KMS-11 (cell line): ENCODE data around the gene NR2F1-AS1.

Experiments used
- H2AFZ ChIP-seq: fragments of 200-600 bp; sonication (generic); 2 replicates; pipeline ENCODE4 v1.6.1; 2016; ENCODE audit warnings: antibody characterized with exemption, mixed run types, low read depth
- H3K27ac ChIP-seq: fragments of 200-600 bp; sonication (generic); 2 replicates; pipeline ENCODE4 v1.6.1; 2016; ENCODE audit warnings: mild to moderate bottlenecking, mixed run types
- H3K27me3 ChIP-seq: fragments of 200-600 bp; sonication (generic); 2 replicates; pipeline ENCODE4 v1.6.1; 2017; ENCODE audit warnings: mild to moderate bottlenecking, low read depth, mixed run types, moderate library complexity; ENCODE audit not compliant: insufficient read depth
- H3K36me3 ChIP-seq: fragments of 200-600 bp; sonication (generic); 2 replicates; pipeline ENCODE4 v1.6.1; 2017; ENCODE audit warnings: mild to moderate bottlenecking, mixed run types; ENCODE audit not compliant: insufficient read depth
- H3K4me1 ChIP-seq: fragments of 200-600 bp; sonication (generic); 2 replicates; pipeline ENCODE4 v1.6.1; 2016; ENCODE audit warnings: mild to moderate bottlenecking, low read depth, mixed run types; ENCODE audit not compliant: poor library complexity, severe bottlenecking
- H3K4me2 ChIP-seq: fragments of 200-600 bp; sonication (generic); 2 replicates; pipeline ENCODE4 v1.7.0; 2016; ENCODE audit warnings: mild to moderate bottlenecking, mixed run types
- H3K4me3 ChIP-seq: fragments of 200-600 bp; sonication (generic); IDR thresholded peaks from 2 replicates; pipeline ENCODE4 v1.6.1; 2017; ENCODE audit warnings: low read depth, low read length, mixed read lengths; ENCODE audit not compliant: insufficient read depth
- H3K79me2 ChIP-seq: fragments of 200-600 bp; sonication (generic); 2 replicates; pipeline ENCODE4 v1.6.1; 2016; ENCODE audit warnings: low read depth, mixed run types; ENCODE audit not compliant: insufficient read depth
- H3K9ac ChIP-seq: fragments of 200-600 bp; sonication (generic); 2 replicates; pipeline ENCODE4 v1.6.1; 2016; ENCODE audit warnings: mild to moderate bottlenecking, mixed run types
- H4K20me1 ChIP-seq: fragments of 200-600 bp; sonication (generic); 2 replicates; pipeline ENCODE4 v1.6.1; 2016; ENCODE audit warnings: mild to moderate bottlenecking, mixed run types; ENCODE audit not compliant: insufficient read depth
- TF ChIP-seq, protein P1 (sequence below): fragments of 200-600 bp; sonication (generic); conservative IDR thresholded peaks from 2 replicates; pipeline ENCODE4 v1.6.1; 2017; ENCODE audit warnings: low read depth, mild to moderate bottlenecking, antibody characterized with exemption, low read length, moderate library complexity, mixed read lengths

Gene NR2F1-AS1

DNA sequence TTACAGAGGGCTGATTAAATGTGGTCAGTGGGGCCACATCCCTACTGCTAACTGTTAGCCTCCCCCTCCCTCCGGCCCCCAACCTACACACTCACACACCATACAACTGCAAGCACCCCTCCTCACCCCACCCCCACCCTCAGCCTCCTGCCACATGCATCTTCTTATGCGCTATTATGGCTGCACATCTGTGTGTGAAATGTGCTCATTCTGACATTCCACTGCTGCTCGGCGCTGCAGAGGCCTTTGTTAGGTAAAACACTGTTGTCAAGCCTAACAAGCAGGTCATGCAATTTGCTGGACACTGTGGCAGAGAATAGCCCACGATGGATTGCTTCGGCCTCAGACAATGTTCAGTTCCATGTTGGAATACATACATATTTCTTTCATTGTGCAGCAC, 173.6 kb downstream of the NR2F1-AS1 start:
- Histone ChIP-seq H3K4me2 (no peak overlapping the region), H3K4me1 (peaks cover 22% of the 10 kb centered on the region), H4K20me1 (no peaks in the 10 kb centered on the region), H3K4me3 (no peak overlapping the region), H3K27ac (no peak overlapping the region), H3K79me2 (no peaks in the 10 kb centered on the region), H3K9ac (no peak overlapping the region), H3K36me3 (no peaks in the 10 kb centered on the region), H3K27me3 (no peaks in the 10 kb centered on the region), H2AFZ (no peak overlapping the region)
- TF ChIP-seq, protein P1, sequence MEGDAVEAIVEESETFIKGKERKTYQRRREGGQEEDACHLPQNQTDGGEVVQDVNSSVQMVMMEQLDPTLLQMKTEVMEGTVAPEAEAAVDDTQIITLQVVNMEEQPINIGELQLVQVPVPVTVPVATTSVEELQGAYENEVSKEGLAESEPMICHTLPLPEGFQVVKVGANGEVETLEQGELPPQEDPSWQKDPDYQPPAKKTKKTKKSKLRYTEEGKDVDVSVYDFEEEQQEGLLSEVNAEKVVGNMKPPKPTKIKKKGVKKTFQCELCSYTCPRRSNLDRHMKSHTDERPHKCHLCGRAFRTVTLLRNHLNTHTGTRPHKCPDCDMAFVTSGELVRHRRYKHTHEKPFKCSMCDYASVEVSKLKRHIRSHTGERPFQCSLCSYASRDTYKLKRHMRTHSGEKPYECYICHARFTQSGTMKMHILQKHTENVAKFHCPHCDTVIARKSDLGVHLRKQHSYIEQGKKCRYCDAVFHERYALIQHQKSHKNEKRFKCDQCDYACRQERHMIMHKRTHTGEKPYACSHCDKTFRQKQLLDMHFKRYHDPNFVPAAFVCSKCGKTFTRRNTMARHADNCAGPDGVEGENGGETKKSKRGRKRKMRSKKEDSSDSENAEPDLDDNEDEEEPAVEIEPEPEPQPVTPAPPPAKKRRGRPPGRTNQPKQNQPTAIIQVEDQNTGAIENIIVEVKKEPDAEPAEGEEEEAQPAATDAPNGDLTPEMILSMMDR, result no peak

DNA sequence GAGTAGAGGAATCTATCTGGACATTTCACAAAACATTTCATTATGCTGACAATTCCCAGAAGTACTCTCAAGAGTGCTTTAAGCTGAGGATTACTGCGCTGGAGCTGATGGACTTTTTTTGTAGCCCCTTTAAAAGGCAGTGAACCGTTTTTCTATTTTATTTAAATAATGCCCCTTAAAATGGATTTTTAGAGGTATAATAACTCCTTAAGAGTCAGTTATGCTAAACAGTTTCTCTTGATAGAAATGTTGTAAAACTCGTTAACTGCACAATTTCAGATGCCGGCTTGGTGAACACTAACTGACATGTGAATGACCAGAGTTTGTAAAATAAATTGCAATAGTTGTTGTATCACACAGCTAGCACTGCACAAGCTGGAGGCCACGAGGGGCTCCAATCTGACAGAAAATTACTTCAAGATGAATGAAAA, 174.0 kb downstream of the NR2F1-AS1 start:
- Histone ChIP-seq H3K4me2 (no peak overlapping the region), H2AFZ (no peak overlapping the region), H3K36me3 (no peaks in the 10 kb centered on the region), H3K27me3 (no peaks in the 10 kb centered on the region), H3K4me3 (no peak overlapping the region), H3K4me1 (peaks cover 27% of the 10 kb centered on the region), H3K79me2 (no peaks in the 10 kb centered on the region), H3K9ac (no peak overlapping the region), H3K27ac (no peak overlapping the region), H4K20me1 (no peaks in the 10 kb centered on the region)
- TF ChIP-seq, protein P1, result no peak

DNA sequence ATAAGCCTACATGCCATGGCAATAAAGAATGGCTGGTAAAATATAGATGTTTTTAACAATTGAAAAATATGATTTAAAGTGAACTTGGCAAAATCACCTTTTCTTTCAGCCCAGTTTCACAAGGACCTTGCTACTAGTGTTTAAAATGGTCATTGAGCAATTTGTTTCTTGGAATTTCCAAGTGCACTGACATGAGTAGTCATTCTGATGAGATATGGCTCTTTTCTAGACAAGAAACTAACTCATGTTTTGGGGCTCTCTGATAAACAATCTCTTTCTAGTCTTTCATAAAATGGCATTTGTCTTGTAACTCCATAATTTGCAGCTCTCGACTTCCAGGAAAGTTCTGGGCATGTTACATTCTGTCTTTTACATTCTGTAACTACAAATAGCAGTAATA, 176.8 kb downstream of the NR2F1-AS1 start:
- Histone ChIP-seq H3K4me3 (no peak overlapping the region), H3K27me3 (no peaks in the 10 kb centered on the region), H2AFZ (no peak overlapping the region; the same call in 1 of the 2 replicates), H3K36me3 (no peaks in the 10 kb centered on the region), H4K20me1 (no peaks in the 10 kb centered on the region), H3K79me2 (no peaks in the 10 kb centered on the region), H3K4me1 (peaks cover 51% of the 10 kb centered on the region), H3K9ac (no peak overlapping the region), H3K27ac (no peak overlapping the region), H3K4me2 (peak overlapping the region; percentile 13)
- TF ChIP-seq, protein P1, result no peak

DNA sequence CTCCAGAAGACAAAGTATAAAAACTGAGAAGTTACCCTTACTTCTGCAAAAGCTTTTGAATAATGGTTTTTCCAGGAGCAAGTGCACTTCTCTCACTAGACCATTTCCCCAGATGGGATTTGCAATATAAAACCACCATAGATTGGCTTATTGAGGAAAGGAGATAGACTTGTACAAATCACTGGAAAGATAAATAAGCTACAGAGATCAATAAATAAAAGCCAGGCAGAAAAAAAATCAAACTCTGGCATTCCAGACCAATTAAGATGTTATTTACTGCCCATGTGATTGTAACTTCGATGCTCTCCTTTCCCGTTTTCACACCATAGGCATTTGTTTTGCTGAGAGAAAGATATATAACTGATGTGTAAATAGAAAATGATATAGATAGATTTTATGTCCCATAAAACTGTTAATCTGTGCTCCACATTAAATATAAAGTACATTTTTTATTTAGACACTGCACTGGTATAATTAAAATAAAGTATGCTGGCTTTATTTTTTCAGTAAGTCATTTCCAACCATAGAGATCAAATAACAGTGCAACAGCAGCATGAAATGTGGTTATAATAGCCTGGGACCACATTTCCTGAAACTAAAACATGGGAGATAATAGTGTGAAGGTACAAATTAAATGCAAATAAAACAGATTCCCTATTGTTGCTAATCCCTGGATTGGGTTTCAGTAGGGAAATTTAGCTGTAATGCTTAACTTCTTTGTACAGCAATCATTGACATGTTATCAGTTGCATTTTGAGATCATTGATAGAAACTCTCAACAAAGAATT, 177.7 kb downstream of the NR2F1-AS1 start:
- TF ChIP-seq, protein P1, result no peak
- H3K79me2 ChIP-seq, result no peaks in the 10 kb centered on the region
- no peak overlapping the region for H3K4me3 ChIP-seq
- no peaks in the 10 kb centered on the region for H3K27me3 ChIP-seq
- peaks cover 51% of the 10 kb centered on the region for H3K4me1 ChIP-seq
- no peak overlapping the region for H3K9ac ChIP-seq
- no peaks in the 10 kb centered on the region for H4K20me1 ChIP-seq
- no peak overlapping the region for H3K27ac ChIP-seq
- H3K4me2 ChIP-seq, result peak overlapping the region; percentile 13
- H2AFZ ChIP-seq, result no peak overlapping the region
- H3K36me3 ChIP-seq, result no peaks in the 10 kb centered on the region
